GM18858 (cell line): Measurements from ENCODE around the gene LRRC40.
"Not testable (repeated sequence)": the region's sequence is repeated elsewhere in the genome, so short reads cannot be mapped to it uniquely, and the experiment has no call there.

Experiments
- ATAC-seq: cut with Tn5 transposase; IDR thresholded peaks from one replicate; pipeline ENCODE4 v1.9.1; 2021; ENCODE audit not compliant: unreplicated experiment

The LRRC40 gene

GRCh38 chr1:70205434-70206118 is at the start of gene LRRC40:
Gene LRRC40, minus strand, starts transcription at chr1:70205579. Its CDS starts 39 bp downstream, at chr1:70205540.
- peak; percentile 67 for ATAC-seq

- no peak for ATAC-seq
Observed at GRCh38 chr1:70248729-70249128, 43.4 kb upstream of the LRRC40 start.

- no peak for ATAC-seq
Observed at GRCh38 chr1:70247768-70248167, 42.4 kb upstream of the LRRC40 start.

GRCh38 chr1:70247122-70247521 is 41.7 kb upstream of the LRRC40 start:
- no peak for ATAC-seq

GRCh38 chr1:70239940-70240339 is 34.6 kb upstream of the LRRC40 start:
- ATAC-seq: no peak

GRCh38 chr1:70234733-70235132 is 29.4 kb upstream of the LRRC40 start:
- no peak for ATAC-seq

GRCh38 chr1:70231475-70231874 is 26.1 kb upstream of the LRRC40 start:
- no peak for ATAC-seq

- ATAC-seq: no peak
Observed at GRCh38 chr1:70228670-70229069, 23.3 kb upstream of the LRRC40 start.

GRCh38 chr1:70227439-70227838 is 22.1 kb upstream of the LRRC40 start:
- no peak for ATAC-seq

- no peak for ATAC-seq
Observed at GRCh38 chr1:70224954-70225353, 19.6 kb upstream of the LRRC40 start.

- ATAC-seq: no peak
Observed at GRCh38 chr1:70222716-70223235, 17.4 kb upstream of the LRRC40 start.

GRCh38 chr1:70221238-70222121 is 16.1 kb upstream of the LRRC40 start, which contains the start of gene SRSF11:
Gene SRSF11, plus strand, starts transcription at chr1:70221380. Its CDS starts 257 bp downstream, at chr1:70221637.
- peak; percentile 82 for ATAC-seq

GRCh38 chr1:70220517-70221237 is 15.3 kb upstream of the LRRC40 start:
- ATAC-seq: peak; percentile 14

- no peak for ATAC-seq
Observed at GRCh38 chr1:70220015-70220414, 14.6 kb upstream of the LRRC40 start.

GRCh38 chr1:70211541-70211940 is 6.2 kb upstream of the LRRC40 start:
- no peak for ATAC-seq

GRCh38 chr1:70210820-70211219 is 5.4 kb upstream of the LRRC40 start:
- ATAC-seq: no peak

- no peak for ATAC-seq
Observed at GRCh38 chr1:70208292-70208691, 2.9 kb upstream of the LRRC40 start.

- no peak for ATAC-seq
Observed at GRCh38 chr1:70207492-70207891, 2.1 kb upstream of the LRRC40 start.

- ATAC-seq: not testable (repeated sequence)
Observed at GRCh38 chr1:70206833-70207232, 1.5 kb upstream of the LRRC40 start.

- ATAC-seq: peak; percentile 19
Observed at GRCh38 chr1:70205071-70205433, 327 bp downstream of the LRRC40 start.

GRCh38 chr1:70204600-70204999 is 779 bp downstream of the LRRC40 start:
- ATAC-seq: no peak
